ENCODE data around the gene CLEC9A.

CLEC9A gene

DNA sequence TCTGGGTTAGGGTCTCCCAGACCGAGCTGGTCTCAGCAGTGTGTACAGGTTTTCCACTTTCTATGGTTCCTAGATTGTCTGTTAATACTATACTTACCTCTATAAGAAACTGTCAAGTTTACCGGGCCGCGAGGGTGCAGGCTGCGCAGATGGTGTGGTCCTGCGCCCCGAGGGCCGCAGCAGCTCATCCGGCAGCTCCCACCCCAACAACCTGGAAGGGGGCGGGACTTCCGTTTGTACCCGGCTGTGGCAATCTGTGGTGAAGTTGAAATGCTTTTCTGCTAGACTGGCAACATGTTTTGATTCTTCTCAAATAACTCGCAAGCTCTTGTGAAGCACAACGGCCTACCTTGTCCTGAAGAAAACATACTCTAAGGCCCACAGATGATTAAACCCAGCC is at the start of gene CLEC9A:
CLEC9A (plus strand) TSS at position 237 of the 400 bp plus-strand sequence. CDS start 22,006 bp downstream, outside the sequence.
- no peak for TF ChIP-seq CTCF (IDR thresholded peaks at IDR 0.05; ENCODE audit: control insufficient read depth, extremely low read depth, insufficient read depth)
- no peak for DNase-seq (ENCODE audit: low read depth)
- no peak within 1 kb of the TSS for H3K4me3 ChIP-seq (ENCODE audit: low read depth, low read length)

- no peak overlapping the region for H3K4me3 ChIP-seq (ENCODE audit: low read depth, low read length)
- TF ChIP-seq CTCF (IDR thresholded peaks at IDR 0.05; ENCODE audit: control insufficient read depth, extremely low read depth, insufficient read depth), result no peak
- no peak for DNase-seq (ENCODE audit: low read depth)
Observed at GRCh38 chr12:9991876-9992275, 38.6 kb upstream of the CLEC9A start.

DNA sequence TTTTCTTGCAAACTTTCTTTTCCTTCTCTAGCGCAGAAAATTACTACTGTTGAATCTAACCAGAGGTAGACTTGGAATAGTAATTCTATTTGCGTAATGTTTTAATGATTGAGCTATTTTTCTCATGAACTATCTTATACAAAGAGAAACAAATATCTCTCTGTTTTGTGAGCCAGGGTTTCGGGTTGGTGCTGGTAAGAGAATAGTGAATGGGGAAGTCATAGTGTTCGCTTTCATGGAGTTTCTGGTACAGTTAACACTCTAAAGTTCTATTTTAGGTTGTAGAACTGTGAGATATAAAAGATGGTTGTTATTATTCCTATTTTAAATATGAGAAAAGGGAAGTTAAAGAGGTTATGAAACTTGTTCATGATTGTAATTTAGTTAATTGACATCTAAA is 38.2 kb upstream of the CLEC9A start:
- TF ChIP-seq CTCF (IDR thresholded peaks at IDR 0.05; ENCODE audit: control insufficient read depth, extremely low read depth, insufficient read depth), result no peak
- DNase-seq (ENCODE audit: low read depth), result no peak
- H3K4me3 ChIP-seq (ENCODE audit: low read depth, low read length), result no peak overlapping the region

DNA sequence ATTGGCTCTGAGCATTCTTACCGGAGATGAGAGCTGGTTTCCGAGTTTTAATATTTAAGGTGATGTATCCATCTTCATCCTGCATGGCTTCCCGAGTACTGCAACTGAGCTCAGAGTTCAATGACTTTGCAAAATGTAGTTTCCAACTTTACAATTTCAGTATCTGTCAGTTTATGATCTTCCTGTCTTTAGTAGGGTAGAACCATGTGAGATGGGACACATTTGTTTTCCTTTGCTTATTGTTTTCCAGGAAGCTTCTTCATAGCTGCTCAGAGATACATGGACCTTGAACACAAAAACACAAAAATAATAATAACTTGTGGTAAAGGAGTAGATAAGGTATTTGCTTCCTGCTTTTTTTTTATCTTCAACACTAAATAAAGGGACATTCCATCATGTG is 31.5 kb upstream of the CLEC9A start, which contains the start of gene CLEC1B:
CLEC1B (minus strand) TSS at position 106 of the 400 bp plus-strand sequence; CDS start at position 85, 21 bp downstream.
- no peak for TF ChIP-seq CTCF (IDR thresholded peaks at IDR 0.05; ENCODE audit: control insufficient read depth, extremely low read depth, insufficient read depth)
- no peak within 1 kb of the TSS for H3K4me3 ChIP-seq (ENCODE audit: low read depth, low read length)
- DNase-seq (ENCODE audit: low read depth), result no peak

GRCh38 chr12:10001171-10001776 is 29.2 kb upstream of the CLEC9A start:
- H3K4me3 ChIP-seq (ENCODE audit: low read depth, low read length), result no peak overlapping the region
- no peak for DNase-seq (ENCODE audit: low read depth)
- no peak for TF ChIP-seq CTCF (IDR thresholded peaks at IDR 0.05; ENCODE audit: control insufficient read depth, extremely low read depth, insufficient read depth)

- no peak for TF ChIP-seq CTCF (IDR thresholded peaks at IDR 0.05; ENCODE audit: control insufficient read depth, extremely low read depth, insufficient read depth)
- H3K4me3 ChIP-seq (ENCODE audit: low read depth, low read length), result no peak overlapping the region
- DNase-seq (ENCODE audit: low read depth), result no peak
Observed at GRCh38 chr12:10012630-10013330, 17.7 kb upstream of the CLEC9A start.
